Osteocyte (in vitro differentiated cells): ENCODE results near the gene CXCL14. TPM values are rescaled to one million over a fixed set of nuclear protein-coding genes. Genes with fewer than 3 reads are reported as not detected.

Experiments
- DNase-seq: peaks from one replicate; pipeline ENCODE4 v3.0.0; 2021; ENCODE audit warnings: mixed read lengths; ENCODE audit not compliant: unreplicated experiment; ENCODE audit errors: extremely low spot score
- H3K27ac Mint-ChIP-seq: one replicate; pipeline ENCODE4 v1.8.0; 2021; ENCODE audit warnings: mild to moderate bottlenecking, mixed read lengths; ENCODE audit not compliant: unreplicated experiment
- H3K27me3 Mint-ChIP-seq: one replicate; pipeline ENCODE4 v1.8.0; 2021; ENCODE audit warnings: mixed read lengths; ENCODE audit not compliant: unreplicated experiment
- H3K36me3 Mint-ChIP-seq: one replicate; pipeline ENCODE4 v1.8.0; 2021; ENCODE audit warnings: mixed read lengths; ENCODE audit not compliant: unreplicated experiment
- H3K4me1 Mint-ChIP-seq: one replicate; pipeline ENCODE4 v1.8.0; 2021; ENCODE audit warnings: mixed read lengths; ENCODE audit not compliant: unreplicated experiment
- H3K4me3 Mint-ChIP-seq: one replicate; pipeline ENCODE4 v1.8.0; 2021; ENCODE audit warnings: mild to moderate bottlenecking, moderate library complexity, mixed read lengths; ENCODE audit not compliant: unreplicated experiment
- H3K9me3 Mint-ChIP-seq: one replicate; pipeline ENCODE4 v1.8.0; 2021; ENCODE audit warnings: mixed read lengths; ENCODE audit not compliant: unreplicated experiment
- total RNA-seq: library from RNA; stranded (reverse); gene quantifications from 2 replicates; pipeline ENCODE4 v1.2.1, GENCODE V29; 2021
- TF ChIP-seq, protein P1 (sequence below): fragments of 200-600 bp; sonication (generic); IDR thresholded peaks from 2 replicates; pipeline ENCODE4 v1.5.0; 2021; ENCODE audit warnings: antibody characterized with exemption, mild to moderate bottlenecking, moderate library complexity

Gene CXCL14
- total RNA-seq, 1 donor from 2014 or later = 0.16 TPM

DNA sequence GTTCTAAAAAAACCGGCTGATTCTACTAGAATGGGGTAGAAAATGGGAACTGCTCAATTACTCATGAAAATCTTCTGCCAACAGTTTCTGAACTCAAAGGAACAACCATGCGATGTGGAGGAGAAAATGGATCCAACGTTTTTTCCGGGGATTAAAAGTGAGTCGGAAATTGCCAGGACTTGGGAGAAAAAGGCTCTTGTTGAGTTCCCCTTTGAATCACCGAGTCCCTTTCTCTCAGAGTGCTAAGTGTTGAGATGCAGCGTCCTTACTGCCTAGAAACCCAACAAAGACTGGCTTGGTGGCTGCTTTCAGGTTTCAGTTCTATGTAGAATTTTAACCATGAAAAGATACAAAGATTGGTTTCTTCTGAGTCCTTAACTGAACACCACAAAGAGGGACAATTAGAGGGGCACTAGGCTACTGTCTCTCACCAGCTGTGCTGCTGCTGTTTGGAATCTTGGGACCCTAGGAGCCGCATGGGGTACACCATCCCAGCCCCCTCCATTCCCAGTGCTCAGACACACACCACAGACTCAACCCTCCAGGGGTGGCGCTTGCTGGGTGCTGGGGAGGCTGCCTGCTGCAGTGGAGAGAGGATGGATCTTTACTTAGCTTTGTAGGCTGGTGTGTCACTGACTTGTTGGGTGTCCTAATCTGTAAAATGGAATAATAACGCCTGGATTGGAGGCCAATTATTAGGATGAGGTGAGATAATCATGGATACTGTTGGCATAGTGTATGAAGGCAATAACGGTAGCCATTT is 21.5 kb downstream of the CXCL14 start:
- Mint-ChIP-seq H3K4me3 (no peak overlapping the region), H3K27ac (no peak overlapping the region), H3K4me1 (peaks cover 2% of the 10 kb centered on the region), H3K9me3 (no peaks in the 10 kb centered on the region), H3K36me3 (no peaks in the 10 kb centered on the region), H3K27me3 (peaks cover 66% of the 10 kb centered on the region)
- TF ChIP-seq, protein P1, sequence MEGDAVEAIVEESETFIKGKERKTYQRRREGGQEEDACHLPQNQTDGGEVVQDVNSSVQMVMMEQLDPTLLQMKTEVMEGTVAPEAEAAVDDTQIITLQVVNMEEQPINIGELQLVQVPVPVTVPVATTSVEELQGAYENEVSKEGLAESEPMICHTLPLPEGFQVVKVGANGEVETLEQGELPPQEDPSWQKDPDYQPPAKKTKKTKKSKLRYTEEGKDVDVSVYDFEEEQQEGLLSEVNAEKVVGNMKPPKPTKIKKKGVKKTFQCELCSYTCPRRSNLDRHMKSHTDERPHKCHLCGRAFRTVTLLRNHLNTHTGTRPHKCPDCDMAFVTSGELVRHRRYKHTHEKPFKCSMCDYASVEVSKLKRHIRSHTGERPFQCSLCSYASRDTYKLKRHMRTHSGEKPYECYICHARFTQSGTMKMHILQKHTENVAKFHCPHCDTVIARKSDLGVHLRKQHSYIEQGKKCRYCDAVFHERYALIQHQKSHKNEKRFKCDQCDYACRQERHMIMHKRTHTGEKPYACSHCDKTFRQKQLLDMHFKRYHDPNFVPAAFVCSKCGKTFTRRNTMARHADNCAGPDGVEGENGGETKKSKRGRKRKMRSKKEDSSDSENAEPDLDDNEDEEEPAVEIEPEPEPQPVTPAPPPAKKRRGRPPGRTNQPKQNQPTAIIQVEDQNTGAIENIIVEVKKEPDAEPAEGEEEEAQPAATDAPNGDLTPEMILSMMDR = no peak
- DNase-seq = no peak

DNA sequence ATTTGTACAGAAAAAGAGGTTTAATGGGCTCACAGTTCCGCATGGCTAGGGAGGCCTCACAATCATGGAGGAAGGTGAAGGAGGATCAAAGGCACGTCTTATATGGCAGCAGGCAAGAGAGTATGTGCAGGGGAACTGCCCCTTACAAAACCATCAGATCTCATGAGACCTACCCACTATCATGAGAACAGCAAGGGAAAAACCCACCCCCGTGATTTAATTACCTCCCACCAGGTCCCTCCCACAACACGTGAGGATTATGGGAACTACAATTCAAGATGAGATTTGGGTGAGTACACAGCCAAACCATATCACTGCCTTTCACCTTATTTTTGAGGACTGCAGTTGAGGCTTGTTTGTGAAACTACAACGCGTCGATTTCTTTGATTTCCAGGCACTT is 22.2 kb downstream of the CXCL14 start:
- no peak overlapping the region for H3K27ac Mint-ChIP-seq
- no peaks in the 10 kb centered on the region for H3K9me3 Mint-ChIP-seq
- DNase-seq = no peak
- H3K4me3 Mint-ChIP-seq = no peak overlapping the region
- peaks cover 2% of the 10 kb centered on the region for H3K4me1 Mint-ChIP-seq
- TF ChIP-seq, protein P1 = no peak
- peaks cover 66% of the 10 kb centered on the region for H3K27me3 Mint-ChIP-seq
- no peaks in the 10 kb centered on the region for H3K36me3 Mint-ChIP-seq

DNA sequence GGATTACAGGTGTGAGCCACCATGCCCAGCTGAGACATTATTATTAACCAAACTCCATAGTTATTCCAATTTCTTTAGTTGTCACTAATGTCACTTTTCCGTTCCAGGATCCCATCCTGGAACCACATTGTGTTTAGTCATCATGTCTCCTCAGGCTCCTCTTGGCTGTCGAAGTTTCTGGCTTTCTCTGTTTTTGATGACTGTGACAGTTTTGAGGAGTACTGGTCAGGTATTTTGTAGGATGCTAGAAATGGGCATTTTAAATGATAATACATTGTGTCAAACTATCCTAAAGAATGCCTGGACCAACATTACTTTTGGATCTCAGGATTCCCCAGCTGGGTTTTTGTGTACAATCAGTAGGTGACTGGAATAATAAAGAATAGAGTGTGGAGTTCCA is 23.3 kb downstream of the CXCL14 start:
- TF ChIP-seq, protein P1 = no peak
- no peak for DNase-seq
- H3K27me3 Mint-ChIP-seq = peaks cover 66% of the 10 kb centered on the region
- no peaks in the 10 kb centered on the region for H3K36me3 Mint-ChIP-seq
- H3K4me1 Mint-ChIP-seq = no peaks in the 10 kb centered on the region
- no peak overlapping the region for H3K4me3 Mint-ChIP-seq
- no peak overlapping the region for H3K27ac Mint-ChIP-seq
- no peaks in the 10 kb centered on the region for H3K9me3 Mint-ChIP-seq

DNA sequence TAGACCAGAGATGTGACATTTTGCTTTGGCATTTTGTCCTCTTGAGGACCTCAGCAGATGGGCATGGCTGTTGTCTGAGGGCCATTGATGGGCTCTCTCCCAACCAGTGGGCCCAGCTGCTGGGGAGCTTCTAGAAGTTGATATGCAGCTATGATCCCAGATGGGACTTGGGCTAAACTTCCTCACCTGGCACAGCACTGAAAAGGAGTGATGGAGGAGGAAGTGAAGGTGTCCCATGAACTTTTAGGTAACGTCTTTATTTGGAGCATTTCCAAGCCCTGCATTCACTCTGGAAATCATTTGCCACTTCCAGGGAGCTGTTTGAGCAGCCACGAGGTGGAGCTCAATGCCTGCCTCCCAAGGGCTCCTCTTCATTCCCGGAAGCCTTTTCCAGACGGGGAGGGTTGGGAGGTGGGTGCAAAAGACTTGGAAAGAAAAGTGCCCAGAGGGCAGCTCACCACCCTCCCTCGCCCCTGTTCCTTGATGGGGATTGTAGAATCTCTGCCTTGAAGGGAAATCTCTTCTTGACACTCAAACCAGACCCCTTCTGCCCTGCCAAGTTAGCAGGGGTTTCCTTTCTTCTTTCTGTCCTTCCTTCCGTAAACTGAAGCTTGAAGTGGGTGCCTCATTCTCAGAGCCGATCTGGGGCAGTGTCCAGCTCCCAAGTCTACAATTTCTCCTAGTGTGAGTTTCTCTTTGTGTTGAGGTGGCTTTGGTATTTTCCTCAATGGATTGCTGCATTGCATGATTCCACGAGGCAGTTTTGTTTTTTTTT is 24.9 kb downstream of the CXCL14 start:
- peaks cover 68% of the 10 kb centered on the region for H3K27me3 Mint-ChIP-seq
- TF ChIP-seq, protein P1 = peak; percentile 44
- H3K27ac Mint-ChIP-seq = no peak overlapping the region
- no peaks in the 10 kb centered on the region for H3K4me1 Mint-ChIP-seq
- DNase-seq = no peak
- no peak overlapping the region for H3K4me3 Mint-ChIP-seq
- H3K36me3 Mint-ChIP-seq = no peaks in the 10 kb centered on the region
- H3K9me3 Mint-ChIP-seq = no peaks in the 10 kb centered on the region
